Measurements from ENCODE around the gene DUS2.
"Not testable (repeated sequence)": the region's sequence is repeated elsewhere in the genome, so short reads cannot be mapped to it uniquely, and the experiment has no call there.

DUS2 gene
- long read RNA-seq, donor 1, result 0 reads
- long read RNA-seq, donor 2, result 0 reads
- long read RNA-seq, donor 3, partial matches to known transcripts, result 0 of 1 reads
- long read RNA-seq, donor 3, other reads (novel, unspliced or antisense), result 0 of 1 reads
- long read RNA-seq, donor 4, partial matches to known transcripts, result 0 of 3 reads
- long read RNA-seq, donor 4, other reads (novel, unspliced or antisense), result 0 of 3 reads
- long read RNA-seq, donor 5, partial matches to known transcripts, result 0 of 2 reads
- long read RNA-seq, donor 5, other reads (novel, unspliced or antisense), result 0 of 2 reads
- long read RNA-seq, donor 6, partial matches to known transcripts, result 0 of 3 reads
- long read RNA-seq, donor 6, other reads (novel, unspliced or antisense), result 0 of 3 reads
- long read RNA-seq, donor 7, result 0 reads
- long read RNA-seq, donor 8, partial matches to known transcripts, result 0 of 4 reads
- long read RNA-seq, donor 8, other reads (novel, unspliced or antisense), result 0 of 4 reads

DNA sequence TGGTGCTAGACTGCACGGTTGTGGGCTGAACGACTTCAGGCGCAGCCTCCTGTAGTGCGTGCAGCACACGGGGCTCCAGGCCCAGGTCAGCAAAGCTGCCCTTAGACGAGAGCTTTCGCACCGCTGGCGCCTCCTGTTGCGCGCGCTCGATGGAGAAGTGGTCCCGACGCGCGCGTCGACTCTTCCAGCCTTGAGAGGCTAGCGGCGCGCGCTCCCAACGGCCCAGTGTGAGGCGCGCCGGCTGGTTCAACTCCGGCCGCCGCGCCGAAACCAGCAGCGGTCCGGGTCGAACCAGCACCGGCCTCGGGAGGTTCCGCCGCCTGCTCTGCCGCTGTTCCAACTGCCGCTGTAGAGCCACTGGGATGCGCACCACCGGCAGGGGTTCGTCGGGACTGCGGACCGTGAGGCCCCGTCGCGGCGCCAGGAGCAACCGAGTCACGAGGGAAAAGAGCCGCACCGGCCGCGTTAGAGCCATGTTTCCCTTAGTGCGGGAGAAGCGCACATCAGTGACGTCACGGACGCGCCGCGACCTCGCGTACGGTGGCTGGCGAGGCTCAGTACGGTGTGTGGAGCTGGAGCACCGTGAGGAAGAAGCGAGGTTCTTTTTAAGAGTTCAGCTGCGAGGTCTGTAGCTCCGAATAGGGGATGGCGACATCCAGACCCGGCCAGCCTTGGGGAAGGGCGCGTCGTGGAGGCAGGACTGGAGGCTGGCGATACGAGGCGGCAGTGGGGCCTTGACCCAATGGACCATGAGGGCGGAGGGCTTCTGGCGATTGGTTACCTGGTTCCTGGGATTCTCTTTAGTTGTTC is at the start of gene DUS2, which contains the start of gene DDX28:
Gene DUS2 (plus strand): TSS at position 557 of the 810 bp plus-strand sequence. CDS start 14,740 bp downstream, outside the sequence.
Gene DDX28 (minus strand): TSS at position 505 of the 810 bp plus-strand sequence. CDS start 30 bp downstream, at position 475.
- peak; percentile 93 for DNase-seq

GRCh38 chr16:67975321-67976105 is 47.6 kb upstream of the DUS2 start:
- DNase-seq, result no peak

DNA sequence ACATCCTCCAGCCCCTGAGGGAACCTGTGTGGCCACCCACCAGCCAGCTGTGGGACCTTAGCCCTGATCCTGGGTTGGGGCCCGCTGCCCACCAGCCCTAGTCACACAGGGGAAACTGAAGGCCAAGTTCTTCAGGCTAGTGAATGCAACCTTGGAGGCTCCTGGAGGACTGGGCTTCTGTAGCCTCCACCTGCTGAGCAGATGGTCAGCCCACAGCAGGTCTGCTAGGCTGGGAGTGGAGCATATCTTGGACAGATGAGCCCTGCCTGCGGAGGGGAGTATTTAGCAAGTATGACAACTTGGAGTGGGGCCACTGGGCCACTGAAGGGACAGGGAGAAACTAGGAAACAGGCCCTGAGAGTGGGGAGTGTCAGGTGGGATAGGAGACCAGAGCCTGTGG is 46.9 kb upstream of the DUS2 start:
- DNase-seq, result no peak

- no peak for DNase-seq
These were observed 46.1 kb upstream of the DUS2 start for GRCh38 chr16:67977005-67977404.

- no peak for DNase-seq
These were observed 45.4 kb upstream of the DUS2 start for GRCh38 chr16:67977469-67978227.

DNA sequence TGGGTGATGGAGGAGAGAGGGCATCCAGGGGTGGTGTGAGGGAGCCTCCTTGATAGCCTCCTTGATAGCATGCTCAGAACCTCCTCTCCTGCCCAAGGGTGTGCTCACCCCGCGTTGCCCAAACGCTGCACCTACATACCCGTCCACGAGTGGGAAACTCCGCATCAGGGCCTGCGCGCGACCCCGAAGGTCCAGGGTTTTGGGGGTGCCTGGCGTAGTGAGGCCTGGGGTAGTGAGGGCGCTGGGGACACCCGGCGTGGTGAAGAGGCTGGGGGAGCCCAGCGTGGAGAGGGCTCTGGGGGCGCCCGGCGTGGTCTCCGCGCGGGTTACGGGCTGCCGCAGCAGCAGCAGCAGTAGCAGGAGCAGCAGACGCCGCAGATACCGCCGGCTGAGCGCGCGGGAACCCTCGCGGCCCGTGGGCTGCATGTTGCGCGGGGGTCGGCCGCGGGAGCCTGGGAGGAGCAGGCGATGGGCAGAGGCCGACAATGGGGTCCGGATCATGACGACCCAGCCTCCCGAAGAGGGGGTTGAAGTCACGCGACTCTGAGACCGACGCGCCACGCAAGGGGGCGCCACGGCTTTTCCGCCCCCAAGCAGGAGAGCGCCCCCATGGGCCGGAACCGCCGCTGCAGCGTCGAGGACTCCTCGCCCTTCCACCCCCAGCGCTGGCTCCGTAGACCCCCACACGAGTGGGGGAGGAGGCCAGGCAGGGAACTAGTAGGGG is 43.0 kb upstream of the DUS2 start, which contains the start of gene DPEP3:
Gene DPEP3 (minus strand): TSS at position 545 of the 724 bp plus-strand sequence. CDS start 119 bp downstream, at position 426.
- DNase-seq, result no peak

- DNase-seq, result no peak
These were observed 40.9 kb upstream of the DUS2 start for GRCh38 chr16:67982011-67982696.

DNA sequence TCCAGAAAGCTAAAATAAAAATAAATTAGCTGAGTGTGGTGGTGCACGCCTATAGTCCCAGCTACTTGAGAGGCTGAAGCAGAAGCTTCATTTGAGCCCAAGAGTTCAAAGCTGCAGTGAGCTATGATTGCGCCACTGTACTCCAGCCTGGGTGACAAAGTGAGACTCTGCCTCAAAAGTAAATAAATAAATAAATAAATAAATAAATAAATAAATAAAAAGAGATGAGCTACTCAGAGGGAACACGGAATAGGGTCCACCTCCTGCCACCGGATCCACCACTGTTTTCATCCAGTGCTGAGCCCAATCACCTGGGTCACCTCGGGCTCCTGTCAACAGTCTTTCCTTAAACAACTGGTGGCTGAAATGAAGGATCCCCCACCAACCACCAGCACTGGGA is 36.1 kb upstream of the DUS2 start:
- no peak for DNase-seq

- DNase-seq, result no peak
These were observed 35.5 kb upstream of the DUS2 start for GRCh38 chr16:67987460-67988160.

GRCh38 chr16:67988675-67989074 is 34.4 kb upstream of the DUS2 start:
- no peak for DNase-seq

GRCh38 chr16:67989322-67990017 is 33.6 kb upstream of the DUS2 start:
- DNase-seq, result no peak

GRCh38 chr16:67990018-67990386 is 33.1 kb upstream of the DUS2 start:
- DNase-seq, result no peak

DNA sequence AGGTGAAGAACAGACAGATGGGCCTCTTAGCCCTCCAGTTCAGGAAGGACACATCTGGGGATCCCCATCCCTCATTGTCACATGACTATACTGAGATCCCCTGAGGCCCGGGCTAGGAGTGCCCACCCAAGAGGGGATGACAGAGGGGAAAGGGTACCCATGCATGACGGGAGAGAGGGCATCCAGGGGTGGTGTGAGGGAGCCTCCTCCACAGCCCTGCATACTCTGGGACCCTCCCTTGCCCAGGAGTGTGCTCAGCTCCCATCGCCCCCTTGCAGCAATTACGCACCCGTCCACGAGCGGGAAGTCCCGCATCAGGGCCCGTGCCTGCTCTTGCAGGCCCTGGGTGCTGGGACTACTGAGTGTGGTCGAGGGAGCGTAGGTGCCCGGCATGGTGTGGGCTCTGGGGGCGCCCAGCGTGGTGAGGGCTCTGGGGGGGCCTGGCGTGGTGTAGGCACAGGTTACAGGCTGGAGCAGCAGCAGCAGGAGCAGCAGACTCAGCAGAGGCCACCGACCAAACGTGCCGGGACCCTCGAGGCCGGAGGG is 30.4 kb upstream of the DUS2 start:
- no peak for DNase-seq

DNA sequence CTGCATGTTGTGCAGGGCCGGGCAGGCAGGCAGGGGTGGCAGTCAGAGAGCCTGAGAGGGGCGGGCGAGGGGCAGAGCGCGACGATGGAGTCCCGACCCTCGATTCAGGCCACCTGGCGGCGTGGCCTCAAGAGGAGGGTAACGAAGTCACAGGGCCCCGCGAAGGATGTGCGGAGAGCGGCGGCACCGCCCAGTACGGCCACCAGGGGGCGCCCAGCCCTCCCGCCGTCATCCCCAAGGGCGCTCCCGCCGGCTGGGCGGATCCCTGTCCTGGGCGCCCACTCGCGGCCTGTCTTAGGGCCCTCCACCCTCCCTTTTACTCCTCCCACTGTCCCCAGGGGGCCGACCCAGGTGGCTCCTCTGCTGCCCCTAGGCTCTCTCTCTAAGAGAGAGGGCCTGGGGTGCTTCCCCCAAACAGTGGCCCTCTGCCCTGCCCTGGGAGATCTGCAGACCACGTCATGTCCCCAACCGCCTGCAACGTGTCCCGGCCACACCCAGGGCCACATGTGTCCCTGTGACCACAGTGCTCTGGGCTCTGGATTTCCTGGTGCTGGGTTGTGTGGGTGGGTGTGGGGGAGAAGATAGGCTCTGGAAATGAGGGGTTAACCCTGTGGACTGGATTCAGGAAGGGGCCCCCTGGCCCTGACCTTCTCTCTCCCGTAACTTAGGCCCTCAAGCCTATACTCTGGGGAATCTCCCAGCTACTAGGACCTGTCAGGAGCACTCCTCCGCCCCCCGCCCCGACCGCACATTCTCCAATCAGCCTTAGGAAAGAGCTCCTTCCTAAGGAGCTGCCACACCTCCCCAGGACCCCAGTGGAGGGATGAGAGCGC is 29.7 kb upstream of the DUS2 start:
- DNase-seq, result peak; percentile 78

DNA sequence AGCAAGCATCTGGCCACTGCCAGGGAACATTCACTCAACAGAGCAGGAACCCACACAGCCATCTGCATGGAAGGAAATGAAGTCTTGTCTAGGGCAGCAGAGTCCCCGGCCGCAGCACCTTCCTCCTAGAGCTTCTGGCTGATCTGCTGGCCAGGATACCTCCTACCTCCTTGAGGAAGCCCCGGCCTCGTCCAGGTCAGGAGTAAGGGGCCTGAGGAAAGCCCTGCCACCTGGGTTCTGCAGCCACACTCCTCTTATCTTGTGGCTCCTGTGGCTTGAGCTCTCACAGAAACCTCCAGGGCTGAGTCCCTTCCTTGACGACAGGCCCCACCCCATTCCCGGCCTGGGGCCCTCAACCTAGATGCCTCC is 29.1 kb upstream of the DUS2 start:
- DNase-seq, result not testable (repeated sequence)

DNA sequence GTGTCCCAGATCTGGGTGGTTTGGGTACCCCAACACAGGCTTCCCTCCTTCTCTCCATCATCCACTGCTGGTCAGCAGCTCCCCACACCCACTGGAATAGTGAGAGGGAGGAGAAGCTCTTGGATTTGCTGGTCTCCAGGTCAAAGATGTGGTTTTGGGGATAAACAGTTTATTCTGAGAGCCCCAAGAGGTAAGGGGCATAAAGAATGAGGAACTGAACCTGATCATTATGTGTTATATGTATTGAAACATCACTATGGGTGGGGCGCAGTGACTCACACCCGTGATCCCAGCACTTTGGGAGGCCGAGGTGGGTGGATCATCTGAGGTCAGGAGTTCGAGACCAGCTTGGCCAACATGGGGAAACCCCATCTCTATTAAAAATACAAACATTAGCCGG is 27.7 kb upstream of the DUS2 start:
- DNase-seq, result no peak

DNA sequence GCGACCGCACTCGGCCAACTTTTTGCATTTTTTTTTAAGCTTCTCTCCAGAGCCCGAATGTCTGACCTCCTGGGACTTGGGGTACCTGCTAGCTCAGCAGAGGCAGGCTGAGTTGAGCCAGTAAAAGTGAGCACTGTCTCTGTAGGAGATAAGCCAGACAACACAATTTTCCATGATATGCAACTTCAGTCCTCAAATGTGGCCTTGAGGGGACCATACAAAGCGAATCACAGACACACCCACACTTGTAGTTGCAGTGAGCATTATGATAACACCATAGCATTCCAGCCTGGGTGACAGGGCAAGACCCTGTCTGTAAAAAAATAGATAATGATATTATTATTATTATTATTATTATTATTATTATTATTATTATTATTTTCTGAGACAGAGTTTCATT is 26.4 kb upstream of the DUS2 start:
- DNase-seq, result no peak

All from right kidney (tissue), 9 donors.